SK-N-SH treated with all-trans-retinoic acid at 6 μM for 48 hours (cell line): ENCODE measurements around the gene SREBF1.

Source experiments
- ATAC-seq: fragments of 200-7000 bp; cut with Tn5 transposase; 3 replicates; pipeline ENCODE4 v1.9.1; 2020; ENCODE audit warnings: mild to moderate bottlenecking, moderate library complexity
- BACH2 ChIP-seq: fragments of 250-450 bp; sonication (Bioruptor Pico); IDR thresholded peaks from 2 replicates; pipeline ENCODE4 v1.9.0; 2021; ENCODE audit warnings: mild to moderate bottlenecking, borderline replicate concordance
- CREB5 ChIP-seq: fragments of 250-450 bp; sonication (Bioruptor Pico); IDR thresholded peaks from 2 replicates; pipeline ENCODE4 v1.5.1; 2020; ENCODE audit warnings: low read depth, mild to moderate bottlenecking, moderate library complexity
- CSDC2 ChIP-seq: fragments of 250-450 bp; sonication (Bioruptor Pico); IDR thresholded peaks from 2 replicates; pipeline ENCODE4 v1.5.0; 2020; ENCODE audit warnings: mild to moderate bottlenecking, moderate library complexity
- CSRNP3 ChIP-seq: fragments of 250-450 bp; sonication (Bioruptor Pico); IDR thresholded peaks from 2 replicates; pipeline ENCODE4 v1.5.1; 2021; ENCODE audit warnings: mild to moderate bottlenecking, moderate library complexity
- ESRRG ChIP-seq: fragments of 250-450 bp; sonication (Bioruptor Pico); IDR thresholded peaks from 2 replicates; pipeline ENCODE4 v1.6.1; 2021; ENCODE audit warnings: mild to moderate bottlenecking
- OSR1 ChIP-seq: fragments of 250-450 bp; sonication (Bioruptor Pico); IDR thresholded peaks from 2 replicates; pipeline ENCODE4 v1.8.0; 2022; ENCODE audit warnings: moderate library complexity, mild to moderate bottlenecking, inconsistent platforms
- PPARA ChIP-seq: fragments of 250-450 bp; sonication (Bioruptor Pico); IDR thresholded peaks from 2 replicates; pipeline ENCODE4 v1.5.0; 2020; ENCODE audit warnings: mild to moderate bottlenecking, borderline replicate concordance
- RARB ChIP-seq: fragments of 250-450 bp; sonication (Bioruptor Pico); IDR thresholded peaks from 2 replicates; pipeline ENCODE4 v1.8.0; 2021; ENCODE audit warnings: mild to moderate bottlenecking, moderate library complexity
- SNAI2 ChIP-seq: fragments of 250-450 bp; sonication (Bioruptor Pico); IDR thresholded peaks from 2 replicates; pipeline ENCODE4 v1.5.0; 2020; ENCODE audit warnings: mild to moderate bottlenecking, moderate library complexity
- TCF4 ChIP-seq: fragments of 250-450 bp; sonication (Bioruptor Pico); IDR thresholded peaks from 2 replicates; pipeline ENCODE4 v1.8.0; 2021; ENCODE audit warnings: mild to moderate bottlenecking, moderate library complexity, borderline replicate concordance
- ZC3H10 ChIP-seq: fragments of 250-450 bp; sonication (Bioruptor Pico); IDR thresholded peaks from 2 replicates; pipeline ENCODE4 v1.5.1; 2021; ENCODE audit warnings: mild to moderate bottlenecking, moderate library complexity
- ZFP3 ChIP-seq: fragments of 250-450 bp; sonication (Bioruptor Pico); IDR thresholded peaks from 2 replicates; pipeline ENCODE4 v1.5.0; 2020; ENCODE audit warnings: mild to moderate bottlenecking, moderate library complexity
- ZFP30 ChIP-seq: fragments of 450-650 bp; formaldehyde crosslinking; IDR thresholded peaks from 2 replicates; pipeline ENCODE4 v1.5.0; 2022; ENCODE audit warnings: mild to moderate bottlenecking, moderate library complexity
- ZNF565 ChIP-seq: fragments of 450-650 bp; formaldehyde crosslinking; conservative IDR thresholded peaks from 2 replicates; pipeline ENCODE4 v1.5.0; 2020; ENCODE audit warnings: low read depth, mild to moderate bottlenecking, moderate library complexity
- ZNF70 ChIP-seq: fragments of 450-650 bp; formaldehyde crosslinking; IDR thresholded peaks from 2 replicates; pipeline ENCODE4 v1.5.0; 2020; ENCODE audit warnings: mild to moderate bottlenecking, moderate library complexity
- ZNF8 ChIP-seq: fragments of 450-650 bp; formaldehyde crosslinking; IDR thresholded peaks from 2 replicates; pipeline ENCODE4 v1.5.0; 2020; ENCODE audit warnings: mild to moderate bottlenecking, moderate library complexity
- TF ChIP-seq, protein P1 (sequence below): fragments of 250-450 bp; sonication (Bioruptor Pico); IDR thresholded peaks from 2 replicates; pipeline ENCODE4 v1.8.0; 2020; ENCODE audit warnings: mild to moderate bottlenecking, moderate library complexity, borderline replicate concordance
- TF ChIP-seq, protein P2 (sequence below): fragments of 250-450 bp; sonication (Bioruptor Pico); IDR thresholded peaks from 2 replicates; pipeline ENCODE4 v1.8.0; 2021; ENCODE audit warnings: low read depth, mild to moderate bottlenecking, moderate library complexity, borderline replicate concordance

Gene SREBF1

DNA sequence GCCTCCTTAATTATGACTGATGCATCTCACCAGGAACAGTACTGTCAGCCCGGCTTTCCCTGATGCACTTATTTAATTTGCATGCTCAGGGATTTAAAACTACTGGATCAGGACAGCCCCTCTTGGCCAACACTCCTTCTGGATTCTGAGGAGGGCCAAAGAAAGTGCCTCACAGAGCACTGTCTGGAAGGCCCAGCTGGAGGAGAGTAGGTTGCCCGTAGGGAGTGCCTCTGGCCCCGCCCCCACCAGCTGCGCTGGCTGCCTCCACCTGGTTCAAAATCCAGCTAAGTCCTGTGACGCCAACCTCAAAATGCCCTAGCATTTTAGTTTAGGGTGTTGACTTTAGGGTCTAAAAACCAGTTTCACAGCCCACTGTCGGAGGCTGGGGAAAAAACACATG lies 49.4 kb upstream of the SREBF1 start (continued):
- TF ChIP-seq CREB5 (CRISPR knock-in tag) (no peak), RARB (CRISPR knock-in tag) (no peak)
- TF ChIP-seq, protein P1, sequence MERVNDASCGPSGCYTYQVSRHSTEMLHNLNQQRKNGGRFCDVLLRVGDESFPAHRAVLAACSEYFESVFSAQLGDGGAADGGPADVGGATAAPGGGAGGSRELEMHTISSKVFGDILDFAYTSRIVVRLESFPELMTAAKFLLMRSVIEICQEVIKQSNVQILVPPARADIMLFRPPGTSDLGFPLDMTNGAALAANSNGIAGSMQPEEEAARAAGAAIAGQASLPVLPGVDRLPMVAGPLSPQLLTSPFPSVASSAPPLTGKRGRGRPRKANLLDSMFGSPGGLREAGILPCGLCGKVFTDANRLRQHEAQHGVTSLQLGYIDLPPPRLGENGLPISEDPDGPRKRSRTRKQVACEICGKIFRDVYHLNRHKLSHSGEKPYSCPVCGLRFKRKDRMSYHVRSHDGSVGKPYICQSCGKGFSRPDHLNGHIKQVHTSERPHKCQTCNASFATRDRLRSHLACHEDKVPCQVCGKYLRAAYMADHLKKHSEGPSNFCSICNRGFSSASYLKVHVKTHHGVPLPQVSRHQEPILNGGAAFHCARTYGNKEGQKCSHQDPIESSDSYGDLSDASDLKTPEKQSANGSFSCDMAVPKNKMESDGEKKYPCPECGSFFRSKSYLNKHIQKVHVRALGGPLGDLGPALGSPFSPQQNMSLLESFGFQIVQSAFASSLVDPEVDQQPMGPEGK (CRISPR knock-in tag) = no peak
- TF ChIP-seq, all 23 proteins: peak for 0

GRCh38 chr17:17884391-17885357 lies 47.9 kb upstream of the SREBF1 start:
- no peak for ATAC-seq
- TF ChIP-seq ZC3H10 (CRISPR knock-in tag) (no peak), ZNF70 (CRISPR knock-in tag) (no peak), TCF4 (CRISPR knock-in tag) (no peak), ZNF8 (CRISPR knock-in tag) (no peak)

- TF ChIP-seq TCF4 (CRISPR knock-in tag) (no peak), OSR1 (CRISPR knock-in tag) (no peak)
- ATAC-seq = no peak
These were observed 47.0 kb upstream of the SREBF1 start for GRCh38 chr17:17883801-17884200.

DNA sequence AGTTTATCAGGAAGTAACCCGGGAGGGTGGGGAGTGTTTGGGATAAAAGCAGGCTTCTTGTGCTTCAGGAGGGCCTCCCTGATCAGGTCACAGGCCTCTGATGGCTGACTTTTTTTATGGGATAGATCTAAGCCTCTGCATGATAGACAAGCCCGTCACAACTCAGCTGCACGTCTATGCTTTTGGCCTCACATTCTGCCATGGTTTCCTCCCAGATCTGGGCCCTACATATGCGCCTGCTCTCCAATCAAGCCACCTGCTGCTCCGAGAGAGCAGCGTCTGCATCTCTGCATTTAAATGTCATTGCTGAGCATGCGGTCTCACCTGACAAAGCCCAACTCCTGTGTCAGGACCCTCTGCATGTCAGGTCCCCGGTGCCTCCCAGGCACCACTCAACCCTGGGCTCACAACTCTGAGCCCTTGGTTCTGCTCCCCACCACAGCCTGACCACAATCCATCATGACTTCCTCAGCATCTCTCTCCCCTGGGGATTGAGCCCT lies 45.3 kb upstream of the SREBF1 start:
- ATAC-seq = no peak
- no peak for TF ChIP-seq CSRNP3 (CRISPR knock-in tag)
- no peak for TF ChIP-seq ZNF70 (CRISPR knock-in tag)

DNA sequence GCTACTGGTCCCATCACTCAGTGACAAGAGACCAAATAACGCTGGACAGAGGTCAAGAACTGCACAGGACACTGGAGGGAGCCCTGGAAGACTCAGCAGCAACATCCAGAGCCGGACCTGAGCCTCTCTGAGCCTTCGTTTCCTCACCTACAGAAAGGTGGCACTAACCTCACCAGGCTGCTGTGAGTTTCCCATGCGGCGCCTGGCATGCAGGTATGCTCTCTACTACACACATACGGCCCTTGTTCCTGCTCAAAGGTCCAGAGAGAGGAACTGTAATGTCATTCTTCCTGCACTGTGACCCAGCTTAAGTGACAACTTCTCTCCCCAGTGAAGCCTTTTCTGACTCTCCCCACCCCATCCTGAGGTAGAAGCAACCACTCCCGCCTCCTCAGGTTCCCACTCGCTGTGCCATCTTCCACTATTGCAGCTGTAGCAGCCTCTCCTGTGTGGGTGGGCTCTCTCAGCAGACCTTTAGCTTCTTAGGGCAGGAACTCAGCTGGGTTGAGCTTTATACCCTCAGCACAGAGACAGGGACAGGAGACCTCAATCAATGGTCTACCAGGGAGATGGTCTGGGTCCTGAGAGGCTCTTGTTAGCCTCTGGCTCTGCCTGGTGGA lies 43.9 kb upstream of the SREBF1 start:
- ATAC-seq = no peak
- no peak for TF ChIP-seq SNAI2 (CRISPR knock-in tag)
- TF ChIP-seq OSR1 (CRISPR knock-in tag) = no peak
- no peak for TF ChIP-seq ZC3H10 (CRISPR knock-in tag)
- TF ChIP-seq ZNF70 (CRISPR knock-in tag) = no peak
- TF ChIP-seq BACH2 (CRISPR knock-in tag) = no peak
- no peak for TF ChIP-seq ZFP3 (CRISPR knock-in tag)
- TF ChIP-seq RARB (CRISPR knock-in tag) = no peak
- TF ChIP-seq, protein P2, sequence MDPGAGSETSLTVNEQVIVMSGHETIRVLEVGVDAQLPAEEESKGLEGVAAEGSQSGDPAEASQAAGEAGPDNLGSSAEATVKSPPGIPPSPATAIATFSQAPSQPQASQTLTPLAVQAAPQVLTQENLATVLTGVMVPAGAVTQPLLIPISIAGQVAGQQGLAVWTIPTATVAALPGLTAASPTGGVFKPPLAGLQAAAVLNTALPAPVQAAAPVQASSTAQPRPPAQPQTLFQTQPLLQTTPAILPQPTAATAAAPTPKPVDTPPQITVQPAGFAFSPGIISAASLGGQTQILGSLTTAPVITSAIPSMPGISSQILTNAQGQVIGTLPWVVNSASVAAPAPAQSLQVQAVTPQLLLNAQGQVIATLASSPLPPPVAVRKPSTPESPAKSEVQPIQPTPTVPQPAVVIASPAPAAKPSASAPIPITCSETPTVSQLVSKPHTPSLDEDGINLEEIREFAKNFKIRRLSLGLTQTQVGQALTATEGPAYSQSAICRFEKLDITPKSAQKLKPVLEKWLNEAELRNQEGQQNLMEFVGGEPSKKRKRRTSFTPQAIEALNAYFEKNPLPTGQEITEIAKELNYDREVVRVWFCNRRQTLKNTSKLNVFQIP (CRISPR knock-in tag) = no peak
- TF ChIP-seq TCF4 (CRISPR knock-in tag) = no peak
- TF ChIP-seq CSDC2 (CRISPR knock-in tag) = no peak
- TF ChIP-seq, protein P1 (CRISPR knock-in tag) = no peak
- TF ChIP-seq ZNF8 (CRISPR knock-in tag) = no peak
- no peak for TF ChIP-seq ZFP30
- no peak for TF ChIP-seq CSRNP3 (CRISPR knock-in tag)
- TF ChIP-seq ESRRG (CRISPR knock-in tag) = no peak
- TF ChIP-seq ZNF565 (CRISPR knock-in tag) = no peak
- TF ChIP-seq PPARA = no peak
